GM13977 (cell line): ENCODE data around the gene PKIB.

Experiments used
- DNase-seq: peaks from one replicate; pipeline ENCODE4 v3.0.0; 2012; ENCODE audit warnings: low spot score
- CTCF ChIP-seq: IDR thresholded peaks from 2 replicates; pipeline ENCODE4 v1.5.1; 2012; ENCODE audit warnings: mild to moderate bottlenecking, control low read depth; ENCODE audit not compliant: insufficient read depth; ENCODE audit errors: extremely low read depth, missing control alignments
- in situ Hi-C: fragments of 300-500 bp; cut with MboI; formaldehyde crosslinking; loops from one replicate; pipeline ENCODE4 v1.12.0; 2022; ENCODE audit warnings: low sequenced_read_pairs, low pct_unique_long_range_greater_than_20kb, mixed read lengths, inconsistent platforms; ENCODE audit not compliant: unreplicated experiment

PKIB gene

GRCh38 chr6:122619309-122619708, 9.1 kb downstream of the PKIB start:
- in situ Hi-C loops: no loop called here
- TF ChIP-seq CTCF: no peak
- no peak for DNase-seq

DNA sequence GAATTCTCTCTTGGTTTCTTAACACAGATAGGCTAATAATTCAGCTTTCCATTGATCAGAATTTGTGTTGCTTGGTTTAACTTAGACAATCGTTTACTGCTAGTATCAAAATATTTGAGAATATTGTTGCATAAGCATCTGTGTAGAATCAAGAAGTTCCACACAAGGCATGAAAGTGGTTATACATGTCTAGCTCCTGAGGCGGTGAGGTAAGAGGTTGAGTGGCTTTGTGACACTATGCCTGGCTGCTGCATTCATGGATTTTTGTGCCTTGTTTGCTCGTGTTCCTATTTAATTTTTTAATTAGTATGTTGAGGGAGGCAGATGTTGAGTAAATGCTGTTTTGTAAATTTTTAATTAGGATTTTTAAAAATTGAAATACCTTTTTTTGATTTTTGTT, 10.2 kb downstream of the PKIB start:
- TF ChIP-seq CTCF: no peak
- no peak for DNase-seq
- in situ Hi-C loops: no loop called here

DNA sequence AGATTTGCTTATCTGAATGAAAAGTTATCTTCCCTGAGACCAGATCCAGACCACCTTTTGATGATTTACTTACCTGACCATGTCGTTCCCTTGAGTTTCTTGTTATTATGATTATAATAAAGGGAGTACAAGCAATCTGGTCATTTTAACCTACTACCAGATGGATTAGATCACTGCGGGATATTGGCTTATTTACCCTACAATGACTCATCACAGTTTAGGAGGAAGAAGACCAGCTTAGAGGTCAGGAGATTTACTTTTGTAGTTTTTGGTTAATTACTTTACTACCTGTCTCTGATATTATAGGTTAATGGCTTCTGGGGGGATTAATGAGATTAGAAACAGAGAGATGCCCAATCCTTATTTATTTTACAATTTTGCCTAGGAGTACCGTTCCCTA, 10.7 kb downstream of the PKIB start:
- in situ Hi-C loops: no loop called here
- no peak for DNase-seq
- no peak for TF ChIP-seq CTCF

GRCh38 chr6:122621638-122622037, 11.4 kb downstream of the PKIB start:
- in situ Hi-C loops: no loop called here
- no peak for DNase-seq
- TF ChIP-seq CTCF: no peak

DNA sequence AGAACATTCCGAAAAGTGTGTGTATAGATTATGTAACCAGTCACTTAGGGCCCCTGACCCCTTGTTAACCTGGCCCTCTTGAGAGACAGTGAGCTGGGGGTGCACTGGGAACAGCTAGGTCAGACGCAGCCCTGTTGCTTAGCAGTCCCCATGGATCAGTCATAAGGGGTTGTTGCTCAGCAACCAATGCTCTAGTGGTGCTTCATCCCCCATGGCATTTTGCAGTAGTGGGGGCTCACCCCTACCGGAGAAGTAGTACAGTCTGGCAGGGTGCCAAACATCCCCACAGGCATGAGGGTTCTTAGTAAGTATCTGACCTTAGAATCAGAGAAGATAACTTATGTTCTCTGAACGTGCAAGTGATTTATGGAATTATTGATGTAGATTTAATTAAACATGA, 12.3 kb downstream of the PKIB start:
- in situ Hi-C loops: no loop called here
- DNase-seq: no peak
- no peak for TF ChIP-seq CTCF

- TF ChIP-seq CTCF: no peak
- no peak for DNase-seq
- in situ Hi-C loops: no loop called here
Observed at GRCh38 chr6:122623279-122623678, 13.1 kb downstream of the PKIB start.

- TF ChIP-seq CTCF: no peak
- in situ Hi-C loops: no loop called here
- DNase-seq: no peak
Observed at GRCh38 chr6:122624853-122625252, 14.6 kb downstream of the PKIB start.
